Ammon's horn (tissue), 1 donor: ENCODE results near the gene ME2.
A peak's percentile ranks its signal among the peaks of the same experiment; 100 is the strongest.
"Not testable (repeated sequence)": the region's sequence is repeated elsewhere in the genome, so short reads cannot be mapped to it uniquely, and the experiment has no call there.

ENCODE experiments used
- DNase-seq: peaks from one replicate; pipeline ENCODE4 v3.0.0-alpha.2; 2016; ENCODE audit warnings: low spot score

Gene ME2

DNA sequence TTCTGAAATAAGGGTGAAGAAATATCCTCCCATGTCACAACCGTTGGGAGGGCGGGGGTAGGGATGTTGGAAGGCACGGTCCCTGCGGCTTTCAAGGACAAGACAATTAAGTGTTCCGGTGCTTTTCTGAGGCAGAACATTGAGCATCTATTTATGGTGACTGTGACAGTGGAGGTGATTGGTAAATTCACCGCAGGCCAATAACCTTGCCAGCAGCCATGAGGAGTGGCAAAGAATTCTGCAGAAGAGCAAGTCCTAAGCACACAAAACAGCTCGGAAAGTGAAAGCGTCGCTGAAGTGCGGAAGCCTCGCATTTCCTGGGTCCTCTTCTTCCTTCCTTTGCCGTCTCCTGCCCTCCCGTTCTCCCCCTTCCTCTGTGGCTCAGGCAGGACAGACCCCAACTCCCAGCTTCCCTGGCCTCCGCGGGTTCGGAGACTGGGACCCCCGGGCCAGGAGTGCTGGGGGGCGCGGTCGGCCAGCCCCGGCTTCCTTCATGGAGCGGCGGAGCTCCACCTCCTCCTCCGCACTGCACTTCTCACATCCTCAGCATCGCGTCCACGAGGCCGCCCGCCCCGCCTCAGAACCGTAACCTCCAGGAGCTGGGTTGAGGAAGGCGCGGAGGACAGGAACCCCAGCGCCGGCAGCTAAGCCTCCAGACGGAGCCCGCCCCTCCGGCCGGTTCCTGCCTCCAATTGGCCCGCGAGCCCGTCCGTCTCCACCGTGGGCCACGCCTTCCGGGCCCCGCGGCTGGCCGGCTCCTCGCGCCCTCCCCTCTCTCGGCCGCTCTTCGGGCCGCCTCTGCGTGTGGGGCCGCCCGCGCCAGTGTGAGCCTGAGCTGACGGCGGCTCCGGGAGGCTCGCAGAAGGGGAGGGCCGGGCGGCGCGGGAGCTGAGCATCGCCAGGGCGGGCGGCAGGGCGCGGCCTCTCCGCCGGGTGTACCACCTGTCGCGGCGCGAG, at the start of gene ME2:
ME2 (plus strand) TSS at position 774 of the 957 bp plus-strand sequence. CDS start 16,703 bp downstream, outside the sequence.
- peak; percentile 93 for DNase-seq

DNA sequence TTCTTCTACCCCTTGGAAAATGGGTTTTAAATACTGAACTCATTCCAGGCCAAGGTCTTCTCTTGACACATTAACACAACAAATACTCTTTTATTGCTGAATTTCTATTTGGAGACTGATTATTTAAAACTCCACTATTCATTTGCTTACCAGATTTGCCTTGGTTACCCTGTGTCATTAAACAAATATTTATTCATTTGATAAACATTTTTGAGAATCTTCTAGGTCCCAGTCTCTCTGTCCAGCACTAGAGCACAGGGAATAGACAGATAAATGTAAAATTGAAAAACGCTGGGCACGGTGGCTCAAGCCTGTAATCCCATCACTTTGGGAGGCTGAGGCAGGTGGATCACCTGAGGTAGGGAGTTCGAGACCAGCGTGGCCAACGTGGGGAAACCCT, 49.3 kb upstream of the ME2 start:
- no peak for DNase-seq

DNA sequence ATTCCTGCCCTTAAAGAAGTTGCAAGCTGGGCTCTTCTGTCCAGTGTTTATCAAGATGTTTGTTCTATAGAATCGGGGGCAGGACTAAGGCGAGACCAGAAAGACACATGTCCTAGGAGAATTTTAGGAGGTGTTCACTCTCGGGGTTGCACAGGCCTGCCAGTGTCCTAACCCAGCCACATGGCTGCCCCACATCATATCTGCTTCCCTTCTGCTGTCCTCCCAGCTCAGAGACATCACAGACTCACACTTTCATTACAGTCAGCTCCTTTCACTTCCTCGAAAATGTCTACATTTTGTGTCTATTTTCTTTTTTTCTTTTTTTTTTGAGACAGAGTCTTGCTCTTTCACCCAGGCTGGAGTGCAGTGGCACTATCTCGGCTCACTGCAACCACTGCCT, 48.4 kb upstream of the ME2 start:
- DNase-seq, result peak; percentile 59

DNA sequence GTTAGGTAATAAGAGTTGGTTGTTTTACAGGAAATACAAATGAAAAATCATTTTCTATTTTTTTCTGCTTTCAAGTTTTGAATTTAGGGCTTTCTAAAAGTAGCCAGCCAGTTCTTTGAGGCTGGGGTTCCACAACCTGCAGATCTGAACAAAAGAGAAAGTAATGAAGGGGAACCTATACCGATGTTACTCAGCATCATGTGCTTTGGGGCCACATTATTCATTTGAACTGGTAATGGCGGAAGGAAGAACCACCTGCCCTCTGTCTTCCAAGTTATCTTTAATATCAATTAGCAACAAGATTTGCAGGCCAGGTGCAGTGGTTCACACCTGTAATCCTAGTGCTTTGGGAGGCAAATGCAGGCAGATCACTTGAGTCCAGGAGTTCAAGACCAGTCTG, 46.2 kb upstream of the ME2 start:
- no peak for DNase-seq

DNA sequence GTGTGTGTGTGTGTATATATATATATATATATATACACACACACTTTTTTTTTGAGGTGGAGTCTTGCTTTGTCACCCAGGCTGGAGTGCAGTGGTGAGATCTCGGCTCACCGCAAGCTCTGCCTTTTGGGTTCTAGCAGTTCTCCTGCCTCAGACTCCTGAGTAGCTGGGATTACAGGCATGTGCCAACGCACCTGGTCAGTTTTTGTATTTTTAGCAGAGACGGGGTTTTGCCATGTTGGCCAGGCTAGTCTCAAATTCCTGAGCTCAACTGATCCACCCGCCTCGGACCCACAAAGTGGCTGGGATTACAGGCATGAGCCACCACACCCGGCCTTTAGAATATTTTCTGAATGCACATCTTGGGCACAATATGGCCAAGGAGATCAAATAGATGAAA, 45.4 kb upstream of the ME2 start:
- not testable (repeated sequence) for DNase-seq

DNA sequence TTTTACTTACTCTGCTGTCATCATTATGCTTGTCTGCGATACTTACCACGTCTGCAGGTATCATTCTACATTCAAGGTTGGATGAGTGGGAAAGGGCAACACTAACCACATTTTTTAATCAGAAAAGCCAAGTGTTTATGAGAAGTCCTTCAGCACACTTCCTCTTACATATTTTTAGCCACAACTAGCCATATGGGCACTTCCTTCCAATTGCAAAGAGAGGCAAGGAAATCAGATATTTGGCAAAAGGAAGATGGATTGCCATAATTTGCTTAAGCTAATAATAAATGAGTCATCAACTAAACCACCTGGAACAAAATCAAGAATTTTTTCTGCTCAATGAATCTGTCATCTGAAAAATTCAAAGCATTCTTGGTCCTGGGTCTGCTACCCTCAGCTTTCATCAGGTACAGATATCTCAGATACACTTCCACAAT, 42.4 kb upstream of the ME2 start:
- DNase-seq, result peak; percentile 13

DNA sequence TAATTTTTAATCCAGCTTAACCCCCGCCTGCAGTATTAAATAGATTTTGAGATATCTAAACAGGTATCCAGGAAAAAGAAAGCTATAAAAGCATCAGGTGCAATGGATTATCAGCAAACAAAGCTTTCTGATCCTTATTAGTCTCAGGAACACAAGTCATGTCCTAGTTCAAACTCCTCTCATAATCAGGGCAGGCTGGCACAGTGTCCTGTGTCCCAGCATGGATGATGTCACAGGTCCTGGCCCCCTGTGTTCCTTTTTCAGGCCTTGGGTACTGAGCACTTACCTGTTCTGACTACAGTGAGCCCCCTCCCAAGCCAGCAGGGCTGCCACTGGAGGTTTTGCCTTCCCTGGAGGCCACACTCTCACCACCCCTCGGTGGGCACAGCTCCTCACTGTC, 39.6 kb upstream of the ME2 start:
- no peak for DNase-seq

DNA sequence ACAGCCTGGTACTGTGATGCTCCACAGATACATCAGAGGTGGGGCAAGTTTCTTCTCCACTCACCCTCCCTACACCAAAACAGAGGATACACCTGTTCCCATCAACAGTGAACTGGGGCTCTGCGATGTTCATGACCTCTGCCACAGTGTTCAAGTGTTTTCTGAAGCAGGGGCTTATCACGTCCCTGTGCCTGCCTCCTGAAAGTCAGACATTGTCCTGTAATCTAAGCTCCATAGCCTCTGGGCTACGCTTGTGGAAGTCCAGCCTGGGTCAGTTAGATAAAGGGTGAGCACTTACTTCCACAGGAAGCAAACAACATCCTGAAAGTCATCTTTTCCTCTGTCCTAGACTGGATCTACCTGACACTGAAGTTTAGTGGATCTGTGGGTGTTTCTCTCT, 38.9 kb upstream of the ME2 start:
- DNase-seq, result no peak

DNA sequence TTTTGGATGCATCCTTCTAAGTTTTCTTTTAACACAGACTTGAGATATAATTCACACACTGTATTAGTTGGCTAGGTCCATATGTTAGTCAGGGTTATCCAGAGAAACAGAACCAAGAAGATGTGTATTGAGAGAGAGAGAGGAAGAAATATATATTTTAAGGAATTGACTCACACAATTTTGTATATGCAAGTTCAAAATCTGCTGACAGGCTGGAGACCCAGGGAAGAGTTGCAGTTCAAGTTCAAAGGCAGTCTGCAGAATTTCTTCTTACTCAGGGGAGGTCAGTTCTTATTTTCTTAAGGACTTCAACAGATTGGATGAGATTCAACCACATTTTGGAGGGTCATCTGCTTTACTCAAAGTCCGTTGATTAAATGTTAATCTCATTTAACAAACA, 36.1 kb upstream of the ME2 start:
- DNase-seq, result no peak

DNA sequence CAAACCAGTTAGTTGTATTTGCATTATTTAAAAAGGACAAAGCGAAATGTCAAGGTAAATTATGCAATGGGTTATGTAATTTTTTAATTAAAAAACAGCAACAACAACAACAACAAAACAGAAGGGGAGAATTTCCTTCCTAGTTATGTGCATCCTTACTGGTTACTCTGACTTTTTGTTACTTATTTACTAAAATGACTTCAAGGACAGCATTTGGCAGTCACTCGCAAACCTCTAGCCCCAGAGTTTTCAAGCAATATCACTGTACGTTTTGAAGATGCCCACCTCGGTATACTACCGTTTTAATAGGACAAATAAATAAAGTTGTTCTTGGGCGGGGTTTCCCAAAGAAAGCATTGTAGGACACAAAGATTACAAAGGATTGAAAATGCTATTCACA, 34.4 kb upstream of the ME2 start:
- no peak for DNase-seq

DNA sequence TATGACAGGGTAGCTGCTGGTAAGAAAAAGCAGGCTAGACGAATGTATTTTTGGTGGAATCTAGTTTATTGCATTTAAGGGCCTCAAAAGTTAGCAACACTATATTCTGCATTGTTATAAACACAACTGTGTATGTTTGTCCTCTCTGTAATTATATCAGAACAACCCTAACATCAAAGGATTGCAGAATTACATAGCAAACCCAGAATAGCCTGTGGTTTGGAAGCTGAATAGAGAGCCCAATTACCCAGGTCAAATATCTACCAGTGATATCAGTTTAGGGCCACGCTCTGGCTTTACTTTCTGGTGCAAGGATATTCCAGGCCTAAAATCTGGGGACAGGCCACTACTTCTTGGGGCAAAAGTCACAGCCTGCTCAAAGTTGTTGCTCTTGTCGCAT, 34.0 kb upstream of the ME2 start:
- no peak for DNase-seq

DNA sequence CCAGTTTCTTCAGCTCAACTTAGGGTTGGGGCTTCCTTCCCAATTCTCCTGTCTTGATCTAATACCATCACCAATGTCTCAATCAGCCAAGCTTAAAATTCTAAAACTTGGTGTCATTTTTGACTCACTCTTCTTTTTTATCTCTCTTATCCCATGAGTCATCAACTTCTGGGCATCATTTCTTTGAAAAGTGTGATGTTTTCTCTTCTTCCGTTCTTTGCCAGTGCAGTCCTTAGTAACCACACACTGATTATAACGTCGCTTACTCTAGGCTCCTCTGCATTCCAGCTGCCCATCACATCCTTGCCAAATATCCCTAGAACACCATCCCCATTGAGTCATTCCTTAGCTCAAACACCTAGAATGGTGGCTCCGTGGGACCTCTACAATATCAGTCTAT, 31.7 kb upstream of the ME2 start:
- DNase-seq, result no peak

DNA sequence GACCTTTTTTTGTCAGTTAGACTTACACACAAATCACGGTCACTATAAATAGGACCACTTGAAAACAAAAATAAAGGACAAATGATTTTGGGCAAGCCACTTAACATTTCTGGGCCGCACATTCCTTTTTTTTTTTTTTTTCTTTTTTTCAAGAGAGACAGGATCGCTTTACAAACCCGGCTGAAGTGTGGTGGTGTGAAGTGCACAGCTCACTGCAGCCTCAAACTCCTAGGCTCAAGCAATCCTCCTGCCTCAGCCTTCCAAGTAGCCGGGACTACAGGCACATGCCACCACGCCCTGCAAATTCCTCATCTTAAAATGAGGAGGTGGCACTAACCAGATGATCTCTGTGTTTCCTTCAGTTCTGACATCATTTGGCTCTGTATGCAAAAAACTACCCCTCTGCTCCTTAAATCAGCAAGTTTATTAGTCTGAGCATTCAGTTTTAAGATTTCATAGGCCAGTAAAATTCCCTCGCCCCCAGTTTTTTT, 30.8 kb upstream of the ME2 start:
- no peak for DNase-seq

DNA sequence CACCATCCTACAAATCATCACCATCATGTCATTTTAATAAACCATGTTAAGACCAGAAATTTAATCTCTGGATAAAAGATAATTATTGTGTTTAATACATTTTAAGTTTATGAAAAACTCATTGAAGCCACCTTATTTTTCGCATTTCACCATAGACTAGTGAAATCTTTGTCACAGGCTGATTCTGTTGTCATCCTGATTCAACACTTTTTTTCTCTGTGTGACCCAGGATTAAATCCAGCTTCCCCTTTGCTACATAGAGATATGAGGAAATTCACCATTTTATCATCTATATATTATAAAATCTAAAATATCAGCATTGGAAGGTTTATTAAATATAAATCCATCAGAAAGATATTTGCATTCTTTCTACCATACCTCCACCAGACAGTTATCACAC, 29.9 kb upstream of the ME2 start:
- no peak for DNase-seq

DNA sequence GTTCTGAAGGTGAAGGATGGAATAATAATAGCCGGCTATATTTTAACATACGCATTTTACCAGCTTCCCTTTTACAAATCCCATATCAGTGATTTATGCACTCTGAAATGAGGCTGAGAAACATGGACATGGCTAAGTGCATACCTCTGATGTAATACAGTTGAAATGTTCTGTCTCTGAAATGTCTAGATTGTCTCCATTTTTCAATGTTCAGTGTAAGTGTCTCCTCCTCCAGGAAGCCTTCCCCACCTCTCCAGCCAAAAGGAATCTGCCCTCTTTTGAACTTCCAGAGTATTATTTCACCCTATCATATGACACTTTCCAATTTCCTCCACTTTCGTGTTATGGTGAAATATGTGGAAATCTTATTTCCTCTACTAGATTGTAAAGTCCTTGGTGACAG, 29.5 kb upstream of the ME2 start:
- DNase-seq, result no peak

DNA sequence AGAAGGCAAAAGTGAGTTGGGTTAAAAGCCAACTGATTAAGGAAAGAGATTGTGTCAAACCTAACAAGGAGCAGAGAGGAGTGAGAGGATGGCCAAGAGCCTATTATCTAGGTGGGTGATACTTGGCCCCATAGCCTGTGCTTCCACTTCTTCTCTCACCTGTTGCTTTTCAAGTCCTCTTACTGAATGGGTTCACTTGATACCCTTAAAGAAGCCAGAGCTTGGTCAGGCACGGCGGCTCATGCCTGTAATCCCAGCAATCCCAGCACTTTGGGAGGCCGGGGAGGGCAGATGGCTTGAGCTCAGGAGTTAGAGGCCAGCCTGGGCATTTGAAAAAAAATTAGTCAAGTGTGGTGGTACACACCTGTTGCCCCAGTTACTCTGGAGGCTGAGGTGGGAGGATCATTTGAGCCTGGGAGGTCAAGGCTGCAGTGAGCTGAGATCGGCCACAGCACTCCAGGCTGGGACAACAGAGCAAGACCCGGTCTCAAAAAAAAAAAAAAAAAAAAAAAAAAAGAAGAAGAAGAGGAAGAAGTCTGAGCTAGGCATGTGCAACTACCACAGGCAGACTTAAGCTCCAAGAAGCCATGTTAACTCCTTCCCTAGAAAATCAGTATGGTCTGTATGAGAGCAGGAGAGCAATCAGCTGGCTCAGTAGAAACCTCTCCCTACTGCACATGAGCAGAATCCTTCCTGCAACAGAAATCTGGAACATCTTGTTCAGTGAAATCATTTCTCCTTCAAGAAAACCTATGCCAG, 28.4 kb upstream of the ME2 start:
- DNase-seq, result no peak

DNA sequence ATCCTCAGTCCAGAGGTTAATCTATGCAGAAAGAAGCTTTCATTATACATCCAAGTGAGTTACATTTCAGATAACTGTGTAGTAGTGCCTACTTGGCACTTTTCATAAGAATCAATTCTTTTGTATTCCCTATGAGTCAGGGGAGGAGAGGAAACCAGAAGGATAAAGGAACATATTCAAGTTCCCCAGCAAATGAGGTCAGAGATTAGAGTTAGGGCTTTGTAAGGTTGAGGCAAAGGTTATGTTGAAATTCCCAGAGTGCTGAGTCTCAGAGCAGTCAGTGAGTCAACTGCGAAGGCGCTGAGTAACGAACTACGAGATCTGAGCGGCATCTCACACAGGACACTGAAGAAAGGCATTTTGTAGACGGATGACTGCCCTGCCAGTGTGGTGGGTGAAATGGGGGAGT, 25.1 kb upstream of the ME2 start:
- peak; percentile 5 for DNase-seq

DNA sequence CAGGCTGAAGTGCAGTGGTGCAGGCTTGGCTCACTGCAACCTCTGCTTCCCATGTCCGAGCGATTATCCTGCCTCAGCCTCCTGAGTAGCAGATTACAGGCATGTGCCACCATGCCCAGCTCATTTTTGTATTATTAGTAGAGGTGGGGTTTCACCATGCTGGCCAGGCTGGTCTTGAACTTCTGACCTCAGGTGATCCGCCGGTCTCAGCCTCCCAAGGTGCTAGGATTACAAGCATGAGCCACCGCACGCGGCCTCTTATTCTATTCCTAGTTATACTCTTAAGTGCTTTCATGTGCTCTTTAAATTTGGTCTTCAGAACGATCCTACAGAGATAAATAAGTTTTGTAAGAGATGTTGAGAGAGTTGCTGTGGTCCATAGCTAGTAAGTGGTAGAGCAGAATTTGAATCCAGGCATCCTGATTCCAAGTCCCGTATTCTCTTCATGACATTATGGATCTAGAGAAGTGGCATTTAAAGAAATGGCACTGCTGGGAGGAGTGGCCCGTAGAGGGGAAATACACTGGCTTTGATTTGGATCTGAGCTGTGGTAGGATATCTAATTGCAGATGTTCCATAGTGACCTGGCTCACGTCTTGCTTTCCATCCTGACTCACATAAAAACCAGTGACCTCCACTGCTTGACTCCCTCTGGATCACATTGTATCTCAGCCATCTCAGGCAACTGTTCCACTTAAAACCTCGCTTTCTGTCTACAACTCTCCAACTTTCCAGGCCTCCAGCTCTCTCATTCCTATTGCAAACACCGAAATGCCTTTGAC, 22.8 kb upstream of the ME2 start:
- no peak for DNase-seq

DNA sequence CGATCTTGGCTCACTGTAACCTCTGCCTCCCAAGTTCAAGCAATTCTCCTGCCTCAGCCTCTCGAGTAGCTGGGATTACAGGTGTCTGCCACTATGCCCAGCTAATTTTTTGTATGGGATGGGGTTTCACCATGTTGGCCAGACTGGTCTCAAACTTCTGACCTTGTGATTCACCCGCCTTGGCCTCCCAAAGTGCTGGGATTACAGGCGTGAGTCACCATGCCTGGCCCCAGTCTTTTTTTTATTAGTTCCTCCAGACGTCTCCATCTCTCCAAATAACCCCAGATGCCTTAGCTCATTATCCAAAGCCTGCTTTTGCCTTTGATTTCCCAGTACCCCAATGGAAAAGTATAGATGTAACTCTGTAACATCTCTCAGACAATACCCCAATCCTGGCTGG, 21.8 kb upstream of the ME2 start:
- not testable (repeated sequence) for DNase-seq

DNA sequence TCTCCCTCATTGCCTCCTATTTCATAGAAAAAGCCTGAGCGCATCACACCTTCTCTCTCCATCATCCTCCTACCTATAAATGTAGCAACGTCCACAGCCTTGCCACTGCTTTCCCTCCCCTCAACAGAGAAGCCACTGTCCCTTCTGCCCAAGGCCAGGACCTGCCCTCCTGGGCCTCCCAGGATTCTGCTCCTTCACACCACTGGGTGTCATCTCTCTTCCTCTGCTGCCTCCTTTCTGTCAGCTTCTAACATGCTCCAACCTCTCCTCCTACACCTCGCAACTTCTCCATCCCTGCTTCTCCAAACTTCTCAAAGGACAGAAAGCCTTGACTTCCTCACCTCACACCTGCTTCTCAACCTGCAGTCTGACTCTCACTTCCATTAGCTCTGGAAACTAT, 21.2 kb upstream of the ME2 start:
- DNase-seq, result no peak

DNA sequence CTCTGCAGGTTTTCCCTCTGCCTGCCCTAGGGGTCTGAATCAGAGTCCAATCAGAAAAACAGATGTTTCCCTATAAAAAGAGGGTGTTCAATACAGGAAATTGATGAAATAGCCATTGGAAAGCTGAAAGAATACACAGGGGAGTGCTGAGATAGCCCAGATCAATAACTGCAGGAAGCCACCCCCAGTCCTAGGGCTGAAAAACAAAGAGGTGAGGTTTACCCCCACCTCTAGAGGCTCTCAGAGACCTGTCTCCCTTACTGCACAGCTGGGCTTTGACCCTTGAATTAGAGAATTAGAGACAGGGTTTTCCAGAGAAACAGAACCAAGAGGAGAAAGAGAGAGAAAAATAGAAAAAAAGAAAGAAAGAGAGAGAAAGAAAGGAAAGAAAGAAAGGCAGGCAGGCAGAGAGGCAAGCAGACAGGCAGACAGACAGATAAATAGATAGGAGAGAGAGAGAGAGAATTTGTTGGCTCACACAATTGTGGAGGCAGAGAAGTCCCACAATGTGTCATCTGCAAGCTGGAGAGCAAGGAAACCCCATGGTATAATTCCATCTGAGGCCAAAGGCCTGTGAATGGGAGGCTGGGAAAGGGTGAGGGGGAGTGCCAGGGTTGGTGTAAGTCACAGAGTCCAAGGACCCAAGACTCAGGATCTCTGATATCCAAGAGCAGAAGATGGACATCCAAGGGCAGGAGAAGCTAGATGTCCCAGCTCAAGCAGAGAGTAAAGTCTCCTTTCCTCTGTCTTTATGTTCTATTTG, 18.9 kb upstream of the ME2 start:
- no peak for DNase-seq
